Measurements from ENCODE around the gene LRRC52. TPM values are rescaled to one million over a fixed set of nuclear protein-coding genes. Genes with fewer than 3 reads are reported as not detected.

Gene LRRC52
- polyA plus RNA-seq, 1 of the 3 experiments (the other 2 are of a cell fraction) = not detected

GRCh38 chr1:165537356-165538109, 6.3 kb upstream of the LRRC52 start (continued):
- no peak for TF ChIP-seq RCOR1 (IDR thresholded peaks at IDR 0.05; ENCODE audit: low read length)
- no peak for TF ChIP-seq TCF12 (IDR thresholded peaks at IDR 0.05)
- TF ChIP-seq TEAD4 (IDR thresholded peaks at IDR 0.05; ENCODE audit: borderline replicate concordance, insufficient read depth) = no peak
- TF ChIP-seq ZBTB33 (IDR thresholded peaks at IDR 0.05; ENCODE audit: borderline replicate concordance, low read depth) = no peak

GRCh38 chr1:165539306-165539705, 4.5 kb upstream of the LRRC52 start:
- Histone ChIP-seq H3K27me3 (ENCODE audit: insufficient read depth) (no peaks in the 10 kb centered on the region), H3K36me3 (replicated peaks in 1 of 2; ENCODE audit: control insufficient read depth in 1 of 2, insufficient read depth in 2 of 2, low read length in 1 of 2) (no peaks in the 10 kb centered on the region), H3F3A (replicated peaks; ENCODE audit: insufficient read depth) (no peaks in the 10 kb centered on the region), H3K79me2 (ENCODE audit: insufficient read depth) (no peaks in the 10 kb centered on the region), H4K20me1 (ENCODE audit: insufficient read depth) (no peaks in the 10 kb centered on the region), H3K9me2 (no peaks in the 10 kb centered on the region), H3K4me3 (ENCODE audit: low read depth in 2 of 2, low read length in 1 of 2) (no peak overlapping the region), H3K4me2 (no peak overlapping the region), H2AFZ (ENCODE audit: low read depth) (no peak overlapping the region), H3K9ac (no peak overlapping the region), H3K9me3 (no peaks in the 10 kb centered on the region), H3K4me1 (ENCODE audit: control insufficient read depth in 1 of 2, insufficient read depth in 2 of 2, low read depth in 1 of 2, low read length in 1 of 2) (peaks cover 0 to 3% of the 10 kb centered on the region in 2 experiments; a peak in 1 of 4 replicates), H3K27ac (ENCODE audit: low read depth in 2 of 2, low read length in 1 of 2) (no peak overlapping the region)
- no peak for DNase-seq
- no peak for TF ChIP-seq RFX5 (IDR thresholded peaks at IDR 0.05; ENCODE audit: low read length)
- TF ChIP-seq SMC3 (IDR thresholded peaks at IDR 0.05; ENCODE audit: low read depth, low read length) = no peak
- TF ChIP-seq RCOR1 (IDR thresholded peaks at IDR 0.05; ENCODE audit: low read length) = no peak
- TF ChIP-seq, protein P1, sequence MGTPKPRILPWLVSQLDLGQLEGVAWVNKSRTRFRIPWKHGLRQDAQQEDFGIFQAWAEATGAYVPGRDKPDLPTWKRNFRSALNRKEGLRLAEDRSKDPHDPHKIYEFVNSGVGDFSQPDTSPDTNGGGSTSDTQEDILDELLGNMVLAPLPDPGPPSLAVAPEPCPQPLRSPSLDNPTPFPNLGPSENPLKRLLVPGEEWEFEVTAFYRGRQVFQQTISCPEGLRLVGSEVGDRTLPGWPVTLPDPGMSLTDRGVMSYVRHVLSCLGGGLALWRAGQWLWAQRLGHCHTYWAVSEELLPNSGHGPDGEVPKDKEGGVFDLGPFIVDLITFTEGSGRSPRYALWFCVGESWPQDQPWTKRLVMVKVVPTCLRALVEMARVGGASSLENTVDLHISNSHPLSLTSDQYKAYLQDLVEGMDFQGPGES (IDR thresholded peaks at IDR 0.05; ENCODE audit: low read depth, low read length) = no peak
- TF ChIP-seq RXRA (IDR thresholded peaks at IDR 0.05; ENCODE audit: borderline replicate concordance, low read depth) = no peak
- no peak for TF ChIP-seq GABPA (IDR thresholded peaks at IDR 0.05; ENCODE audit: low read depth)
- TF ChIP-seq FOXJ3 (CRISPR knock-in tag; IDR thresholded peaks at IDR 0.05) = no peak
- no peak for TF ChIP-seq MAX (IDR thresholded peaks at IDR 0.05; ENCODE audit: low read depth)
- TF ChIP-seq FOXM1 (IDR thresholded peaks at IDR 0.05; ENCODE audit: low read depth) = no peak
- TF ChIP-seq TEAD4 (IDR thresholded peaks at IDR 0.05; ENCODE audit: borderline replicate concordance, insufficient read depth) = no peak
- TF ChIP-seq POLR2AphosphoS5 (IDR thresholded peaks at IDR 0.05; ENCODE audit: low read depth, low read length) = no peak
- no peak for TF ChIP-seq YY1 (IDR thresholded peaks at IDR 0.05; ENCODE audit: low read depth)
- TF ChIP-seq ZBTB33 (IDR thresholded peaks at IDR 0.05; ENCODE audit: borderline replicate concordance, low read depth) = no peak
- no peak for TF ChIP-seq CHD2 (IDR thresholded peaks at IDR 0.05; ENCODE audit: low read length, partially characterized antibody)
- TF ChIP-seq, protein P2, sequence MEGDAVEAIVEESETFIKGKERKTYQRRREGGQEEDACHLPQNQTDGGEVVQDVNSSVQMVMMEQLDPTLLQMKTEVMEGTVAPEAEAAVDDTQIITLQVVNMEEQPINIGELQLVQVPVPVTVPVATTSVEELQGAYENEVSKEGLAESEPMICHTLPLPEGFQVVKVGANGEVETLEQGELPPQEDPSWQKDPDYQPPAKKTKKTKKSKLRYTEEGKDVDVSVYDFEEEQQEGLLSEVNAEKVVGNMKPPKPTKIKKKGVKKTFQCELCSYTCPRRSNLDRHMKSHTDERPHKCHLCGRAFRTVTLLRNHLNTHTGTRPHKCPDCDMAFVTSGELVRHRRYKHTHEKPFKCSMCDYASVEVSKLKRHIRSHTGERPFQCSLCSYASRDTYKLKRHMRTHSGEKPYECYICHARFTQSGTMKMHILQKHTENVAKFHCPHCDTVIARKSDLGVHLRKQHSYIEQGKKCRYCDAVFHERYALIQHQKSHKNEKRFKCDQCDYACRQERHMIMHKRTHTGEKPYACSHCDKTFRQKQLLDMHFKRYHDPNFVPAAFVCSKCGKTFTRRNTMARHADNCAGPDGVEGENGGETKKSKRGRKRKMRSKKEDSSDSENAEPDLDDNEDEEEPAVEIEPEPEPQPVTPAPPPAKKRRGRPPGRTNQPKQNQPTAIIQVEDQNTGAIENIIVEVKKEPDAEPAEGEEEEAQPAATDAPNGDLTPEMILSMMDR (IDR thresholded peaks at IDR 0.05) = no peak
- TF ChIP-seq, protein P3, sequence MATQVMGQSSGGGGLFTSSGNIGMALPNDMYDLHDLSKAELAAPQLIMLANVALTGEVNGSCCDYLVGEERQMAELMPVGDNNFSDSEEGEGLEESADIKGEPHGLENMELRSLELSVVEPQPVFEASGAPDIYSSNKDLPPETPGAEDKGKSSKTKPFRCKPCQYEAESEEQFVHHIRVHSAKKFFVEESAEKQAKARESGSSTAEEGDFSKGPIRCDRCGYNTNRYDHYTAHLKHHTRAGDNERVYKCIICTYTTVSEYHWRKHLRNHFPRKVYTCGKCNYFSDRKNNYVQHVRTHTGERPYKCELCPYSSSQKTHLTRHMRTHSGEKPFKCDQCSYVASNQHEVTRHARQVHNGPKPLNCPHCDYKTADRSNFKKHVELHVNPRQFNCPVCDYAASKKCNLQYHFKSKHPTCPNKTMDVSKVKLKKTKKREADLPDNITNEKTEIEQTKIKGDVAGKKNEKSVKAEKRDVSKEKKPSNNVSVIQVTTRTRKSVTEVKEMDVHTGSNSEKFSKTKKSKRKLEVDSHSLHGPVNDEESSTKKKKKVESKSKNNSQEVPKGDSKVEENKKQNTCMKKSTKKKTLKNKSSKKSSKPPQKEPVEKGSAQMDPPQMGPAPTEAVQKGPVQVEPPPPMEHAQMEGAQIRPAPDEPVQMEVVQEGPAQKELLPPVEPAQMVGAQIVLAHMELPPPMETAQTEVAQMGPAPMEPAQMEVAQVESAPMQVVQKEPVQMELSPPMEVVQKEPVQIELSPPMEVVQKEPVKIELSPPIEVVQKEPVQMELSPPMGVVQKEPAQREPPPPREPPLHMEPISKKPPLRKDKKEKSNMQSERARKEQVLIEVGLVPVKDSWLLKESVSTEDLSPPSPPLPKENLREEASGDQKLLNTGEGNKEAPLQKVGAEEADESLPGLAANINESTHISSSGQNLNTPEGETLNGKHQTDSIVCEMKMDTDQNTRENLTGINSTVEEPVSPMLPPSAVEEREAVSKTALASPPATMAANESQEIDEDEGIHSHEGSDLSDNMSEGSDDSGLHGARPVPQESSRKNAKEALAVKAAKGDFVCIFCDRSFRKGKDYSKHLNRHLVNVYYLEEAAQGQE (IDR thresholded peaks at IDR 0.05; ENCODE audit: low read depth, low read length) = no peak
- WGBS (ENCODE audit: low lambda C conversion rate) = 28% methylated on average over 4 of the region's 4 CpGs
- CTCF ChIA-PET = interaction anchor here (0.9 to 1.6 kb wide), 2 partner anchors 10 to 146 kb away, joined by 3 to 4 read pairs; no protein-coding TSS in a partner anchor
- POLR2A ChIA-PET = no interaction called here

All from SK-N-SH (cell line).